NCI-H2171 (cell line): Measurements from ENCODE around the gene MYO1F.
"Not testable (repeated sequence)": the region's sequence is repeated elsewhere in the genome, so short reads cannot be mapped to it uniquely, and the experiment has no call there.

Experiments
- DNase-seq: peaks from one replicate; lab custom pipeline; 2025; lab: John Stamatoyannopoulos, UW

The MYO1F gene

GRCh38 chr19:8600064-8600463 is 22.8 kb upstream of the MYO1F start:
- no peak for DNase-seq

- DNase-seq: no peak
Observed at GRCh38 chr19:8596168-8596567, 18.9 kb upstream of the MYO1F start.

- DNase-seq: no peak
Observed at GRCh38 chr19:8595651-8596050, 18.4 kb upstream of the MYO1F start.

- no peak for DNase-seq
Observed at GRCh38 chr19:8593931-8594330, 16.7 kb upstream of the MYO1F start.

GRCh38 chr19:8592231-8593009 is 15.2 kb upstream of the MYO1F start:
- no peak for DNase-seq

GRCh38 chr19:8589177-8589714 is 12.0 kb upstream of the MYO1F start:
- DNase-seq: no peak

- no peak for DNase-seq
Observed at GRCh38 chr19:8585894-8586750, 8.9 kb upstream of the MYO1F start.

- no peak for DNase-seq
Observed at GRCh38 chr19:8584965-8585893, 8.0 kb upstream of the MYO1F start.

- DNase-seq: peak; percentile 38
Observed at GRCh38 chr19:8580710-8581281, 3.6 kb upstream of the MYO1F start.

- DNase-seq: peak; percentile 40
Observed at GRCh38 chr19:8578642-8579265, 1.5 kb upstream of the MYO1F start.

- no peak for DNase-seq
Observed at GRCh38 chr19:8577741-8578140, 499 bp upstream of the MYO1F start.

GRCh38 chr19:8576273-8576993 is 809 bp downstream of the MYO1F start:
- no peak for DNase-seq

- no peak for DNase-seq
Observed at GRCh38 chr19:8575467-8575997, 1.7 kb downstream of the MYO1F start.

GRCh38 chr19:8574619-8574922 is 2.7 kb downstream of the MYO1F start:
- DNase-seq: not testable (repeated sequence)

- no peak for DNase-seq
Observed at GRCh38 chr19:8573316-8573715, 3.9 kb downstream of the MYO1F start.

- no peak for DNase-seq
Observed at GRCh38 chr19:8571006-8571411, 6.2 kb downstream of the MYO1F start.

GRCh38 chr19:8569066-8569771 is 8.0 kb downstream of the MYO1F start:
- DNase-seq: no peak

GRCh38 chr19:8567522-8568172 is 9.6 kb downstream of the MYO1F start:
- no peak for DNase-seq

- DNase-seq: no peak
Observed at GRCh38 chr19:8566855-8567254, 10.4 kb downstream of the MYO1F start.
